ENCODE measurements around the gene DEPDC4. TPM values are rescaled to one million over a fixed set of nuclear protein-coding genes. Genes with fewer than 3 reads are reported as not detected.

Gene DEPDC4
- 1.7 and 2.5 TPM in 2 replicates for total RNA-seq

DNA sequence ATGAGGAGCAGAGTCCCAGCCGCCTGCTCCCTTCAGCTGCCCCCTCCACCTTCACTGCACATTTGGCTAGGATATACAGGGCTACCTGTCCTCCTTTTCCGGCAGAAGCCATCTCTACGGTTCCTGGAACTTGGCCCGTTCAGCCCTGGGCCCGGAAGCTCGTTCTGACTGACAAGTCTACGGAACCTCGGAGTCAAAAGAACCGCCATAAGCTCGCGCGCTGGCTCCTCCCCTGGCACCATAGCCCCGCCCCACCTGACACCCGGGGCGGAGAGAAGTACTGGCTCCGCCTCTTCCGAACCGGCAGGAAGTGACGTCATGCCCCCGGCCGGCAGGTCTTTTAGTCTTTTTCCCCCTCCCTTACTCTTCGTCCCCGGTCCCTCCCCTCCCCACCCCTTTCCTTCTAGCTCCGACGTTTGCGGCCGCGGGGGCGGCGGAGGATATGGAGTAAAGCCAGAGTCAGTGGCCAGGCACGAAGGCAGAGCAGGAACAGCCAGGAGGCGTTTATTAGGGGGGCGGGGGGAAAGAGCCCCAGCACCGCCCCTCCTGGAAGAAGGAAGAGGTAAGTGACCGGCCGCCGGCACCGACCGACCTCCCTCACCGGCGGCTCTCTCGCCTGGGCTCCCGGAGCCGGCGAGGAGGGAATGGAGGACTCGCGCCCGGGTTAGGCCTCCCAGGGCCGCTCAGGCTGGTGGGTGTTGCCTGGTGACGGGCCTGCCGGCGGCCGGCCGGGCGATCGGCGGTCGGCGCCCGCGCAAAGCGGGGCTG, at the start of gene DEPDC4, which contains the start of gene SCYL2:
Gene DEPDC4, minus strand, starts transcription at position 245 of the 768 bp plus-strand sequence. Its CDS starts 3 bp downstream, at position 242.
Gene SCYL2, plus strand, starts transcription at position 343 of the 768 bp plus-strand sequence. CDS start 15,794 bp downstream, outside the sequence.

DNA sequence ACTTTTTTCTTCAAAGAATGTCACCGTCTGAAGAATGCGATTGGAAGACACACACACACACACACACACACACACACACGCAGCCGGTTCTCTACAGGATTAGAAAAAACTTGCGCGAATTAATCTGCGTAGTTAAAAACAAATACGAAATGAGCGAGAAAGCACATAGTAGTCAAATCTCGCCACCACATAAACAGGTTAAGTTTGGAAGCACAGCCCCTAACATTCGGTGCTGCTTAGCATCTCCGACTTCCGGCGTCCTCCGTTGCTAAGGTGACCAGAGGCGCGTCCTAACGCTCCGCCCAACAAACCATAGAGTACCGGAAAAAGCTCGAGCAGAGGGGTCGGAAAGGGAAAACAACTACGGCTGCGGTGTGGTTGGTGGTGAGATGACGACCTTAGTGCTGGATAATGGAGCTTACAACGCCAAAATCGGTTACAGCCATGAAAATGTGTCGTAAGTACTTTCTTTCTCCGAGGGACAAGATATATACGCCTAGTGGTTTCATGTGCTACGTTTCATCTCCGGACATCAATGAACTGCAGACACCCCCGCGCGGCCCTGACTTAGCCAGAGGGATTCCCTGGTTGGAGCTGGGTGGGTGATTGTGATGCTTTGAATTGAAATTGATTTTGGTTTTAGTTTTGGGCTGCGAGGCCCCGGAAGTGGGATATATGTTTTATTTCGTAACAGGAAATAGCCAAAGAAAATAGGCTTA, 66.3 kb downstream of the DEPDC4 start, which contains the start of gene ACTR6:
Gene ACTR6, plus strand, starts transcription at position 353 of the 719 bp plus-strand sequence. Its CDS starts 37 bp downstream, at position 390.

Small RNA genes within 50 kb of the gene (small RNA-seq; reads per million reads assigned to genes)
- gene RF00019: not detected

Other genes with a start within 250 kb of the DEPDC4 start
- 73.8 and 81.8 TPM in 2 replicates for gene BLTP3B, start 124.2 kb downstream of the DEPDC4 start, total RNA-seq
- 20.3 and 37.9 TPM in 2 replicates for gene ACTR6, start 66.3 kb downstream of the DEPDC4 start, total RNA-seq
- 66.9 and 74.2 TPM in 2 replicates for gene SCYL2, start 98 bp upstream of the DEPDC4 start, total RNA-seq
- gene SLC17A8, start 90.0 kb upstream of the DEPDC4 start, total RNA-seq: not detected in 2 replicates
- gene NR1H4, start 206.8 kb upstream of the DEPDC4 start, total RNA-seq: not detected in 2 replicates